UCSD-AML1 (cell line): ENCODE data around the gene TLL2.

ENCODE experiments used
- DNase-seq: peaks from one replicate; lab custom pipeline; 2025; ENCODE audit not compliant: unreplicated experiment; lab: John Stamatoyannopoulos, UW

The TLL2 gene

GRCh38 chr10:96327462-96327861 lies 186.3 kb downstream of the TLL2 start:
- DNase-seq = no peak

DNA sequence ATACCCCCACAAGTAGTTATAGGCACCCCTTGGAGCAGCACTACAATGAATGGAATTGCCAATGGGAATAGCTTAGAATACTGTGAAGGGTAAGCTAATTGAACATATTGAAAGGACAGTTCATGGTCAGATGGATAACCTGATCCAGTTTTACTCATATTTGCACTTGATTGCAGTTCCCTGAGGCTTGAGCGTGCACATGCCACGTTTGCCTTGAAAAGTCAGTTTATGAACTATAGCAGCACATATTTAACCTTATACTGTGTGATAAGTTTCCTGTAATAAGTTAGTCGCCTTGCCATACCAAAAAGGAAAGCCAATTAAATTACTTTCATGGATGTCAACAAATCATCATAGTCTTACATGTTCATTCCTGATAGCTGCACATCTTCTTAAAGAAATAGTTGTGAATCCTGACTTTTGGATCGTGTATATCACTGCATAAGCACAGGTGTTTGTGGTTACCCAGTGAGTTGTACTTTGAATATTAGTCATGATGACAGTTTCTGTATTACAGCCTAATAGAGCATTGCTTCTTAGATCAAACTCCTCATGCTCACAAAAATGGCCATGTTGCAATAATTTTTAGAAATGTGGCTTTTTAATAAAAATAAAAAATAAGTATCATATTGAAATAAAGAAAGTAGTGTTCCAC lies 187.9 kb downstream of the TLL2 start:
- no peak for DNase-seq

DNA sequence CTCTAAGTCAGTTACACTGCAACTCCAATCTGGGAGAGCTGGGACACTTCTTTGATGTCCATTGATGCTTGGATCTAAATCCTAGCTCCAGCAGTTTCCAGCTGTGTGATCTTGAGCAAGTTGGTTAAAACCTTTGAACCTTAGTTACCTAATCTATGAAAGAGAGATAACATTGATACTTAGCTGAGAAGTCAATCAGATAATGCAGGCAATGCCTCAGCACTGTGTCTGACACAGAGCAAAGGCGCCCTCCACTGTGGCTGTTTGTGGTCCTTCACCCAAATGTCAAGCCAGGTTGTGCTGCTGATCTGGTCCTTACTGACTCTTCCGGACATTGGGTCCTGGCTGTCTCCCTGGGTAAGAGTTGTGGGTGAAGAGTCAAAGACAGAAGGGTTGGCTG lies 189.3 kb downstream of the TLL2 start:
- no peak for DNase-seq

- no peak for DNase-seq
Measured at GRCh38 chr10:96322275-96322674, 191.5 kb downstream of the TLL2 start.

DNA sequence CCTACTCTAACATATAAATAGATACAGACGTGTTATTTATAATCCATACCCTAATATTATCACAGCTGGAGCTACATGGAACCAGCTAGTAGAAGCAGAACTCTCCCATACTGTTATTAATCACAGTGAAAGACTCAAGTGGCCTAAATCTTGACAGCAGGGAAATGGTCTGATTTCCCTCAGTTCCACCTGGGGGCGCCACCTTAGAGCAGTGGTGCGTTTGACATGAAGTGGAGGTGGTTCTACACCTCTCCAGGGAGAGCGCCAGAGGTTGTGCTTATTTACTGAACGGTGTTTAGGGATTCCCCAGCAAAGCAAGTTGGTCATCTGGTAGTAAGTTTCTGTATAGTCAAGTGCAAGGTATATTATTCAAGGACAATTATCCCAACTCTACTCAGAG lies 191.9 kb downstream of the TLL2 start:
- no peak for DNase-seq

DNA sequence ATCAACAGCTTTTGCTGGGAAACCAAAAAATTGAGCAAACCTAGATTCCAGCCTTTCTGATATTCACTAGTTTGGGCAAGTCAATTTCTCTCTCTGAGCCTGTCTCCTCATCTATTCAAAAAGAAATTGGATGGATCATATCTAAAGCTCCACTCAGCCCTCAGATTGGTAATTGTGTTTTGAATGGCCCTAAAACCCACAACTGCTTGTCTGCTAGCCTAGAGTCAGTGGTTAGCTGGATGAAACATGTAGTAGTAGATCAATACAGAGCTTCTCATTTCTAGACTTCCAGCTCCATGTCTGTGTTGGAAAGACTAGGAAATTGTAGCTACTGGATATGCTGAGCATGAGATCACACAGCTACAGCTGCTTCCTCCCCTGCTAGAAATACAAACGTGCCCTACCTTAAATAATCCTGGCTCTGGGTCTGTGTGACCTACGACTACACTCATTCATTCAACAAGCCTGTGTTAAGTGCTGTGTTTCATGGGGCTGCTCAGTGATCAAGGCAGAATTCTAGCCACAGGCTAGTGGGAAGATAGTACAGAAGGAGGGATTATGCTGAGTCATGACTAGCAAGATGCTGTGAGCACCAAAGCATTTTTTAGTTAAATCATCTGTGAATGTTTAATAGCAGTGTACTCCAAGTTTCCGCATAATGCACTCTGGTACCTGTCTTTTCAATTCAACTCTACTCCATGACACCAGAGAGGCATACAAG lies 193.8 kb downstream of the TLL2 start:
- DNase-seq = no peak

DNA sequence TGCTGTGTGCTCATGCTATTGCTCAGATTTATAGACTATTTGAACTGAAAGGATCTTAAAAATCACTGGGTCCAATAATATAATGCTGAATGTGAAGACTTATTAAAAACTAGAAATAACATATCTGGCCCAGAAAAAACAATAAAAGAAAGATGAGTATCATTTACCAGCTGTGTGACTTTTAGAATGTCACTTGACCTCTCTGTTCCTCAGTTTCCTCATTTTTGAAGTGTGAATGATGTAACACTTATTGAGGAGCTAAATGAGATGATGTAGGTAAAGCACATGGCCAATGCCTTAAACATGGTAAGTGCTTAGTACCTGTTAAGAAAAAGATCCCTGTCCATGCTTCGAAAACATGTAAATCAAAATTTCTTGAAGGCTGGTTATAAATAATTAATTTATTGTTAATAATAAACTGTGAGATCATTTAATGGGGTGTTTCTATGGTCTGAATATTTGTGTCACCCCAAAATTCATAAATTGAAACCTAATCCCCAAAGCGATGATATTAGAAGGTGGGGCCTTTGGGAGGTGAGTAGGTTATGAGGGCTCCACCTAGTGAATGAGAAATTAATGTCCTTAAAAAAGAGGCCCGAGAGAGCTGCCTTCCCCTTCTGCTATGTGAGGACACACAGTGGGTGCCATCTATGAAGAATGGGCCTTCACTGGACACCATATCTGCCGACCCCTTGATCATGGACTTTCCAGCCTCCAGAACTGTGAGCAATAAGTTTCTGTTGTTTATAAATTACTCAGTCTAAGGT lies 196.5 kb downstream of the TLL2 start:
- no peak for DNase-seq
